Measurements from ENCODE around the gene CACNG6.

CACNG6 gene

GRCh38 chr19:54042989-54043388 lies 51.6 kb downstream of the CACNG6 start:
- no peaks in the 10 kb centered on the region for H3K79me2 ChIP-seq (ENCODE audit: control insufficient read depth, insufficient read depth, low read length, unreplicated experiment)
- no peak overlapping the region for H2AFZ ChIP-seq (ENCODE audit: low read length, unreplicated experiment)
- no peaks in the 10 kb centered on the region for H3K4me1 ChIP-seq (ENCODE audit: control insufficient read depth, insufficient read depth, low read length, unreplicated experiment)
- no peak overlapping the region for H3K27ac ChIP-seq (ENCODE audit: low read depth, low read length)
- H3K27me3 ChIP-seq (ENCODE audit: insufficient read depth, low read length): peaks cover 29% of the 10 kb centered on the region
- H3K36me3 ChIP-seq (ENCODE audit: insufficient read depth, low read length): no peaks in the 10 kb centered on the region
- H3K4me3 ChIP-seq (ENCODE audit: low read depth, low read length): no peak overlapping the region

GRCh38 chr19:54045771-54046170 lies 54.3 kb downstream of the CACNG6 start:
- H3K36me3 ChIP-seq (ENCODE audit: insufficient read depth, low read length): no peaks in the 10 kb centered on the region
- H3K79me2 ChIP-seq (ENCODE audit: control insufficient read depth, insufficient read depth, low read length, unreplicated experiment): no peaks in the 10 kb centered on the region
- H2AFZ ChIP-seq (ENCODE audit: low read length, unreplicated experiment): no peak overlapping the region
- H3K4me3 ChIP-seq (ENCODE audit: low read depth, low read length): no peak overlapping the region
- peaks cover 34% of the 10 kb centered on the region for H3K27me3 ChIP-seq (ENCODE audit: insufficient read depth, low read length)
- no peaks in the 10 kb centered on the region for H3K4me1 ChIP-seq (ENCODE audit: control insufficient read depth, insufficient read depth, low read length, unreplicated experiment)
- no peak overlapping the region for H3K27ac ChIP-seq (ENCODE audit: low read depth, low read length)

- no peak overlapping the region for H3K27ac ChIP-seq (ENCODE audit: low read depth, low read length)
- no peaks in the 10 kb centered on the region for H3K4me1 ChIP-seq (ENCODE audit: control insufficient read depth, insufficient read depth, low read length, unreplicated experiment)
- no peaks in the 10 kb centered on the region for H3K36me3 ChIP-seq (ENCODE audit: insufficient read depth, low read length)
- peaks cover 34% of the 10 kb centered on the region for H3K27me3 ChIP-seq (ENCODE audit: insufficient read depth, low read length)
- no peaks in the 10 kb centered on the region for H3K79me2 ChIP-seq (ENCODE audit: control insufficient read depth, insufficient read depth, low read length, unreplicated experiment)
- no peak overlapping the region for H2AFZ ChIP-seq (ENCODE audit: low read length, unreplicated experiment)
- H3K4me3 ChIP-seq (ENCODE audit: low read depth, low read length): no peak overlapping the region
Measured at GRCh38 chr19:54047616-54048015, 56.2 kb downstream of the CACNG6 start.

Measured in ACC112 (cell line).